Measurements from ENCODE around the gene PRAC1. TPM values are rescaled to one million over a fixed set of nuclear protein-coding genes. Genes with fewer than 3 reads are reported as not detected.

PRAC1 gene
- total RNA-seq, 6 experiments from 2014 or later, result not detected

DNA sequence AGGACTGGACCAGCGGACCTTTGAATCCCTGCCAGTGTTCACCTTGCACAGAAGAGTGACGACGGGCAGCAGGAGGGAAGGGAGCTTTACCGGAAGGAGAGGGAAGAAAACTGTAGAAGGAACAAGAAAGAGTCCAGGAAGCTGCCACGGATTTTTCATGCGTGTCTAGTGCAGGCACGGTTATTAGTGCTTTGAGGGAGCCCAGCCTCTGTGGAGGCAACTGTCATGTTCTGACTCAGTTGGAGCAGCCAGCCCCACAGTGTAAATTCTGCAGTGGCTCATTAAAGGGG, 12.7 kb upstream of the PRAC1 start:
- no peak overlapping the region for H3K4me3 Mint-ChIP-seq
- no peaks in the 10 kb centered on the region for H3K9me3 Mint-ChIP-seq
- peaks cover 85% of the 10 kb centered on the region for H3K27me3 Mint-ChIP-seq (ENCODE audit: insufficient read depth)
- H3K4me1 Mint-ChIP-seq (ENCODE audit: low read depth), result no peaks in the 10 kb centered on the region
- H3K36me3 Mint-ChIP-seq (ENCODE audit: low read depth), result no peaks in the 10 kb centered on the region
- no peak overlapping the region for H3K27ac Mint-ChIP-seq
- TF ChIP-seq, protein P1, sequence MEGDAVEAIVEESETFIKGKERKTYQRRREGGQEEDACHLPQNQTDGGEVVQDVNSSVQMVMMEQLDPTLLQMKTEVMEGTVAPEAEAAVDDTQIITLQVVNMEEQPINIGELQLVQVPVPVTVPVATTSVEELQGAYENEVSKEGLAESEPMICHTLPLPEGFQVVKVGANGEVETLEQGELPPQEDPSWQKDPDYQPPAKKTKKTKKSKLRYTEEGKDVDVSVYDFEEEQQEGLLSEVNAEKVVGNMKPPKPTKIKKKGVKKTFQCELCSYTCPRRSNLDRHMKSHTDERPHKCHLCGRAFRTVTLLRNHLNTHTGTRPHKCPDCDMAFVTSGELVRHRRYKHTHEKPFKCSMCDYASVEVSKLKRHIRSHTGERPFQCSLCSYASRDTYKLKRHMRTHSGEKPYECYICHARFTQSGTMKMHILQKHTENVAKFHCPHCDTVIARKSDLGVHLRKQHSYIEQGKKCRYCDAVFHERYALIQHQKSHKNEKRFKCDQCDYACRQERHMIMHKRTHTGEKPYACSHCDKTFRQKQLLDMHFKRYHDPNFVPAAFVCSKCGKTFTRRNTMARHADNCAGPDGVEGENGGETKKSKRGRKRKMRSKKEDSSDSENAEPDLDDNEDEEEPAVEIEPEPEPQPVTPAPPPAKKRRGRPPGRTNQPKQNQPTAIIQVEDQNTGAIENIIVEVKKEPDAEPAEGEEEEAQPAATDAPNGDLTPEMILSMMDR (IDR thresholded peaks at IDR 0.05), result no peak
- no peak for DNase-seq

DNA sequence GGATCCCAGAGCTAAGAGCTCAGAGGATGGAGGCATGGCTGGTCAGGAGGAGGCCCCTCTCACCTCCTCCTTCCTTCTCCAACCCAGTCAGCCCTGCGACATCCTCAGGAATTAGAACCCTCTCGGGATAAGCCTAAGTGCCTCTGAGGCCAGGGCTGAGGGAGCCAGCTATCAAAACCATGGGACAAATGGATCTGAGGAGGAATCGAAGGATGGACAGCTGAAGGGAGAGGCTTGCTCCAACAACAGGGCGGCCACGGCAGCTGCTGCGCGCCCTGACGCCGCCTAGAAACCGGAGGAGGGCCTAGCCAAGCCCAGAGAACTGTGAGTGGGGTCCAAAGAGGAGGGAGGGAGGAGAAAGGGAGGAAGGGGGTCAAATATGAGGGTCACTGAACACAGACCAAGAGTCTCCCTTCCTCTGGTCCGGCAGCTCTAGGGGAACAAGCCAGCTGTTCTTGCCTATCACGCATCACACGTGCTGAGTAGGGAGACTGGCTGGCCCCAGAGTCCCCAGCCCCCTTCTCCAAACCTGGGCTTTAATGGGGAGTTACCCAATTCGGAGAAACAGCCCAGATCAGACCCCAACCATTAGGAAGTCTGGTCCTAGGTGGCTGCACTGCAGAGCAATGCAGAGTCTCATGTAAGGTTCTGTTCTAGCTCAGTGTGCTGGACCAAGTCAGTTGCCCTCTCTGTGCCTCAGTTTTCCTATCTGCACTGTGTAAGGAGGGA, 12.2 kb upstream of the PRAC1 start:
- Mint-ChIP-seq H3K27ac (no peak overlapping the region), H3K4me3 (no peak overlapping the region), H3K9me3 (no peaks in the 10 kb centered on the region), H3K27me3 (ENCODE audit: insufficient read depth) (peaks cover 86% of the 10 kb centered on the region), H3K4me1 (ENCODE audit: low read depth) (no peaks in the 10 kb centered on the region), H3K36me3 (ENCODE audit: low read depth) (no peaks in the 10 kb centered on the region)
- no peak for DNase-seq
- TF ChIP-seq, protein P1 (IDR thresholded peaks at IDR 0.05), result no peak

DNA sequence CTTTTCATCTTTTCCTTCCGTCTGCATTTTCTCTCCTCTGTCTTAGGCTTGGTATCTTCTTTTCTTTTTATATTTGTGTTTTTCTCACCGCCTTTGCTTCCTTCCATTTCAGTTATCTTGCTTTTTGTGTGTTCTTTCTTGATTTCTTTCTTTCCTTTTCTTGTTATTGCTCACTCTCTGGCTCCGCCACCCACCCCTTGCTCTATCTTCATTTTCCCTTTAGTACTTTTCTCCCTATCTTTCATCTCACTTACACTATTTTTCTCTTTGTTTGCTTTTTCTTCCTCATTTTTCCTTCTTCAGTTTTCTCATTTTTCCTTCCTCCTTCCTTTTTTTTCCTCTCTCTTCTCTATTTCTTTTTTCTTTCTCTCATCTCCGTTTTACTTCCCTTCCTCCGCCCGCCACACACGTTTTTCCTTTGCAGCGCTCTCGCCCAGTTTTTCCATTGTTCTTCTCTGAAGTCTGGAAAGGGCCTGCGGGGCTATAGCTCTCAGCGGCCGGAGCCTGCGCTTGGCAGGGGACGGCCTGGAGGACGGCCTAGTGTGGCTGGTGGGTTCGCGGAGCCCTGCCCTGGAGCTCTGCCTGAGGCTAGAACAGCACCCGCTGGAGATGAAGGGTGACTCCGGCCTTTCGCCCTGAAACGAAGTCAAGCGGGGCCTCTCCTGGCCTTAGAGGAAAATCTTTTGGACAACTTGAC, 11.5 kb upstream of the PRAC1 start:
- Mint-ChIP-seq H3K4me1 (ENCODE audit: low read depth) (peaks cover 3% of the 10 kb centered on the region; the same call in 1 of the 2 replicates), H3K27ac (no peak overlapping the region), H3K27me3 (ENCODE audit: insufficient read depth) (peaks cover 87% of the 10 kb centered on the region), H3K4me3 (no peak overlapping the region), H3K9me3 (no peaks in the 10 kb centered on the region), H3K36me3 (ENCODE audit: low read depth) (no peaks in the 10 kb centered on the region)
- no peak for DNase-seq
- TF ChIP-seq, protein P1 (IDR thresholded peaks at IDR 0.05), result no peak

GRCh38 chr17:48732688-48733629, 10.6 kb upstream of the PRAC1 start:
- no peak for DNase-seq
- H3K27me3 Mint-ChIP-seq (ENCODE audit: insufficient read depth), result peaks cover 86% of the 10 kb centered on the region
- H3K36me3 Mint-ChIP-seq (ENCODE audit: low read depth), result no peaks in the 10 kb centered on the region
- TF ChIP-seq, protein P1 (IDR thresholded peaks at IDR 0.05), result no peak
- peaks cover 6% of the 10 kb centered on the region; the same call in 1 of the 2 replicates for H3K4me1 Mint-ChIP-seq (ENCODE audit: low read depth)
- H3K27ac Mint-ChIP-seq, result no peak overlapping the region
- no peak overlapping the region for H3K4me3 Mint-ChIP-seq
- H3K9me3 Mint-ChIP-seq, result no peaks in the 10 kb centered on the region

DNA sequence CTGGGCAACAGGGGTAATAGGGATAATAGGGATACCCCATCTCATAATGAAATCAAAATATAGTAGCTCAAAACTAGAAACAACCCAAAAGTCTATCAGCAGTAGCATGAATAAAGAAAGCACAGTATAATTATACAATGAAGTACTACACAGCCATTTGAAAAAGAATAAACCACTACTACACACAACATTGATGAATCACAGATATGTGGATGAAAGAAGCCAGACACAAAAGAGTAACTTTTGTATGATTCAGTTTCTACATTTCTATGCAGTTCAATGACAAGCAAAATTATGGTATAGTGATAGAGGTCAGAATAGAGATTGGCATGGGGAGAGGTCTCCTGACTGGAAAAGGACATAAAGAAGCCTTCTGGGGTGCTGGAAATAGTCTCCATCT, 9.0 kb upstream of the PRAC1 start:
- H3K9me3 Mint-ChIP-seq, result no peaks in the 10 kb centered on the region
- peaks cover 87% of the 10 kb centered on the region for H3K27me3 Mint-ChIP-seq (ENCODE audit: insufficient read depth)
- TF ChIP-seq, protein P1 (IDR thresholded peaks at IDR 0.05), result no peak
- no peak for DNase-seq
- no peak overlapping the region for H3K4me3 Mint-ChIP-seq
- H3K27ac Mint-ChIP-seq, result no peak overlapping the region
- H3K36me3 Mint-ChIP-seq (ENCODE audit: low read depth), result no peaks in the 10 kb centered on the region
- peaks cover 6% of the 10 kb centered on the region; the same call in 1 of the 2 replicates for H3K4me1 Mint-ChIP-seq (ENCODE audit: low read depth)
